Effector CD4-positive, alpha-beta T cell (primary cell): ENCODE measurements around the gene LINS1.

ENCODE experiments used
- DNase-seq: peaks from one replicate; pipeline ENCODE4 v3.0.0-alpha.2; 2020

Gene LINS1

DNA sequence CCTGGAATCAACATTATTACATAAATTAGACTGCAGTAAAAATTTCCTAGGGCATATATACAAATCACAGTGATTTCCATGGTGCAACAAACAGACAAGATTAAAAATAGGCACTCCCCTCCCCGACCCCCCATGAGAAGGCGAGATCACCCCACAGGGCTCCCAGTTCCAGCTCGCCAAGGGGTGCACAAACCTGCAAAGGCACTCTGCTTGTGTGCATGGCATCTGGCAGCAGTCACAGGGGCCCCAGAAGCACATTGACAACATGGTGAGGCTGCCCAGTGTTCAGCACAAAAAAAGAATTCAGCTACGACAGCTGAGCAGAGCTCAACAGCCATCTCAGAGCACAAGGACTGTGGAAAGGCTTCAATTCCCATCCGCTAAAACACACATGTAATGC lies 54.0 kb downstream of the LINS1 start:
- DNase-seq, result no peak

DNA sequence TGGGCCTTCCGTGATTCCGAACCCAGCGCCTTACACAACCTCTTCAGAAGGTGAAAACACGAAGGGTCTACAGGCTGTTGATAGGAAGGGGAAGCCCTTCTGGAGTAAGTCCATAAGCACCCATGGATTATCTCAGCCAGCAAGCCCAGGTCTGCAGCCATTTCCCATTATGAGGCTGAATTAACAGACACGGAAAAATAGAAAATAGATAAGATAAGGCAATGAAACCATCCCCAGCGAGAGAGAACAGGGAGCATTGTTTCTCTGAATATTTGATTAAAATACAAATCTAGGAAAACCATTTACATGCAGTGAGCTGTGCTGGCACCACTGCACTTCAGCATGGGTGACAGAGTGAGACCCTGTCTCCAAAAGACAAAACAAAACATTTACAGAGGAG lies 57.0 kb downstream of the LINS1 start:
- no peak for DNase-seq

DNA sequence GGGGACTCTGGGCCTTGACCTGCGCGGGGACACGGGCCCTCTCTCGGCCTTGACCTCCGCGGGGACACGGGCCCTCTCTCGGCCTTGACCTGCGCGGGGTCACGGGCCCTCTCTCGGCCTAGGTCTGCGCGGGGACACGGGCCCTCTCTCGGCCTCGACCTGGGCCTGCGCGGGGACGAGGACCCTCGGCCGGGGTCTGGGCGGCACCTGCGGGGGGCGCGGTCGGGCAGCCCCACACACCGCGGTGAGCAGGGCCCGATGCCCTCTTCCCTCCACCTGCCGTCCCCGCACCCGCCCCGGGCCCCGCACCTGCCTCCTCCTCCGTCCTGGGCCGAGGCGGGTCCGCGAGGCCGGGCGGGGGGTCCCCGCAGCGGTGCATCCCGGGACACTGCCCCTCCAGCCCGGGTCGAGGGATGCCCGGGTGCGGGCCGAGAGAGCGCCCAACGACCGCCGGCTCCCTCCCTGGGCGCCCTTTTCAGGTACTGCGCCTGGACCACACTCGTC lies 57.6 kb downstream of the LINS1 start:
- no peak for DNase-seq

DNA sequence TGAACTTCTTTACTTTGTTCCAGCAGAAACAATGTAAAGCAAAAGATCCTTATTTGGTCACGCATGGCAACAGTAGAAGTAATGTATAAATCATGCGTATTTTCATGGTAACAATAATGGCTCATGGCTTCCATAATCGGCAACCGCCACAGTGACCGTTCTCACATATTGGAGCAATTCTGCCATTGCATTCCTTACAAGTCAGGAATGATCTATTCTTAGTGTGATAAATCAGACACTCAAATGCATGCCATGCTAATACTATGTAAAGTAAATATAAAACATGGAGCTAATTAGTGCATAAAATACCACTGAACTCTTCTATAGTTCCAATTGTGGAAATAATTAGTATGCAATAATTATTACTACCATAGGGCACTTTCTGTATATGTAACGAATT lies 59.7 kb downstream of the LINS1 start:
- no peak for DNase-seq

DNA sequence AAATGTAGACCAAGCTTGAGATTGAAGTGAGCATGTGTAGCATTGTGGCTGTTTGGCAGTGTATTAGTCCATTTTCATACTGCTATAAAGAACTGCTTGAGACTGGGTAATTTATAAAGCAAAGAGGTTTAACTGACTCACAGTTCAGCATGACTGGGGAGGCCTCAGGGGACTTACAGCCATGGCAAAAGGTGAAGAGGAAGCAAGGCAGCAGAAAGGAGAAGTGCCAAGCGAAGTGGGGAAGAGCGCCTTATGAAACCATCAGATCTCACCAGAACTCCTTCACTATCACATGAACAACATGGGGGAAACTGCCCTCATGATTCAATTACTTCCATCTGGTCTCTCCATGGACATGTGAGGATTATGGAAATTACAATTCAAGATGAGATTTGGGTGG lies 64.7 kb downstream of the LINS1 start:
- DNase-seq, result no peak

DNA sequence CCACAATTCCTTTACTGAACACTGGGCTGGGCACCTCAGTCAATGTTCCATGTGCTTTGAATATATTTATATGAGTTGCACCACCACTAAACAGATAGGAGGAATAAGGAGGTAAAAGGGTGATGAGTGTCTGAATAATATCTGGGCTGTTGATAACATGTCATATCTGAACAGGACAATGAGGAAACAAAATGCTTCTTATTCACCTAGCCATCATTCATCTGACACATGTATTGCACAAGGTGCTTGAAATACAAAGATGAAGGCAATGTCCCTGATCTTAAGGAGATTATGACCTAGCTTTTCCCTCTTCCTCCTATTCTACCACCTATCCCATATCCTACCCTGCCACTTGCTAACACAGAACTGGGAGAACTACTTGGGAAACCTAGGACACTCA lies 65.3 kb downstream of the LINS1 start:
- DNase-seq, result no peak

DNA sequence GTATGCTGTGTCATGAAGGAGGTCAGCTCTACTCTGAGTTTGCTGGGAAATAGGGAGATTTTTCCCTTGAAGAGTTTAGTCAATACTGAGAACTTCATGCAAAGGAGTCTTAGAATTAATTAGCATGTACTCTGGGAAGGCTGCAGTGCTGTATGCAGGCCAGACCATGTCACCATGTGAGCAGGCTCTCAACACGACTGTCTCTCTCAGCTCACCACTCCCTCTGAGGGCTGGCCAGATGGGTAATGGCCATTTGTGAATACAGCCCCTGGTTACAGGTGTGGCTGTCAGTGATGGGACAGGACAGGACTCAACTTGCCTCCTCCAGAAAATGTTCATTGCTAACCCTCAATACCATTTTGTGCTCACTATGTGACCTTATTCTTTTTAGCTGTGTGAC lies 68.1 kb downstream of the LINS1 start:
- DNase-seq, result no peak

DNA sequence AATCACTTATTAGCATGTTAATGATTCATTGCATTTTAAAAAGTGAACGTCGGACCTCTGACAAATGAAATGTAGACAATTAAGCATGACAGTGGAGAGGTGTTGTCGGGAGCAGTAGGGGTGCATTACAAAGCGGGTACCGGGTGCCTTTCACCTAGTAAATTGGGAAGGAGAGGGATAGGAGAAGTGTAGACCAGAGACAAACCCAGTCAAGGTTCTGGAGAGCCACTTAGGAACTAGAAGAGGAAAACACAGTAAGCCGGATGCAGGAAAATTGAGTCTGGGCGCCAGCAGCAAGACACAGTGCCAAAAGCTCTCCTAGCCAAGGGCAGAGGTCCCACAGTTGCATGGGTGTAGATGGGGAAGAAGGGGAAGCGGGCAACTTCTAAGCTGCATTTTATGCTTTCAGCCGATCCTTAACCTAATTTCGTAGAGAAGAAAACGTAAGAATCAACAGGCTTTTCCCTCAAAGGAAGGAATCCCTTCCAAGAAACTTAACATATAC lies 70.1 kb downstream of the LINS1 start:
- no peak for DNase-seq

DNA sequence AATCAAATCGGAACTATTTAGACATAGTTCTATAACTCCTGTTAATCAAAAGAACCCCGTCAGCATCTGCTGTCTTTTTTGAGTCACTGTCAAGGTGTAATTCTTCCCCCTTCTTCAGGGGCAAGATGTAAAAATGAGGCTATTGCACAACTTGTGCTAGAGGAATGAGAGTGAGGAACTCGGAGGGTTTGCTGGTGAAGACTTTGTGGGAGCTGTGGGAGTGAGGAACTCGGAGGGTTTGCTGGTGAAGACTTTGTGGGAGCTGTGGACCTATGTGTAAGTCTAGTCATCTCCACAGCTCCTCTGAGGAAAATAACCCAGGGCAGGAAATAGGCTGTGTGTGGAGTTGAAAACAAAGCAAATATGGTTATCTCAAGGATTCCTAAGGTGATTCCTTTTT lies 70.8 kb downstream of the LINS1 start:
- no peak for DNase-seq

DNA sequence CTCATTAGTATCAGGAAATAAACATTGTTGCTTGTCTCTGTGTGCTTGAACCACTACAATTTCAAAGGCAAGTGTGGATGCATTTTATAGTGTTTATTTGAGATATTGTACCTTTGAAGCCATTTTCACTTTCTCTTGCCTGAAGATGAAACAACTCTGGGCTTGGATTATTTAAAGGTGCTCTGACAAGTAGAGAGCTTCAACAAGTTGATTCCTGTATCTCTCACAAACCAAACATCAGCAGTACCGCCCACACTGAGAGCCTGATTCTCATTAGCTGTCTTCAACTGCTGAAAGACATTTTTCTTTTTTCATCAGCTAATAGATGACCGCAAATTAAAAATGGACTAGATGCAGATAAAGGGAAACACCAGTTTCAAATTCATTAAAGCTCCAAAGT lies 72.4 kb downstream of the LINS1 start:
- no peak for DNase-seq

DNA sequence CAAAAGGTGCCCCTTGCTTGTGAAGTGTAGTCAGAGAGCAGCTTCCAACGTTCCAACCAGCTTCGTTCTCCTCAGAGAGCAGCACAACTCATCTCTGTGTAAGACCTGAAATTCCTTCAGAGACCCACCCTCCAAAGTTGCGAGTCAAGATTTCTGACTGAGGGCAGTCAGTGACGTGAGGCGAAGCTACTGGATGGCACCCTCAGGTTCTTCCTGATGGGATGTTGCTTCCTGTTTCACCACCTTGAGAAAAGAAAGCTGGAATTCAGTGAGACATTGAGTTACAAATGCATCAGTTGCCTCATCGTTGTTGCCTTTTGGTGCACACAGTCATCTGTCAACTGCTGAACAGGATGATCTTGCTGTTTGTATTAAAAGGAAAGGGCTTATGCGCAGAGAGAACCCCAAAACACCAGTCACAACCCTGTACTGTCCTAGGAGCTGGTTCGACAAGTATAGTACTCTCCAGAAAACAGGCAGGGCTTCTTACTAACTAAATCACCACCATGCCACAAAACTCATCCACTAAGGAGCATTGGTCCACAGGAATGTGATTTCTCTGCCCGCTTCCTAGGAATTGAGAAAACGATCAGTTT lies 73.1 kb downstream of the LINS1 start, which contains the start of gene CERS3:
TSS of gene CERS3 (minus strand) at position 118 of the 596 bp plus-strand sequence. CDS start 27,101 bp downstream, outside the sequence.
- DNase-seq, result no peak

DNA sequence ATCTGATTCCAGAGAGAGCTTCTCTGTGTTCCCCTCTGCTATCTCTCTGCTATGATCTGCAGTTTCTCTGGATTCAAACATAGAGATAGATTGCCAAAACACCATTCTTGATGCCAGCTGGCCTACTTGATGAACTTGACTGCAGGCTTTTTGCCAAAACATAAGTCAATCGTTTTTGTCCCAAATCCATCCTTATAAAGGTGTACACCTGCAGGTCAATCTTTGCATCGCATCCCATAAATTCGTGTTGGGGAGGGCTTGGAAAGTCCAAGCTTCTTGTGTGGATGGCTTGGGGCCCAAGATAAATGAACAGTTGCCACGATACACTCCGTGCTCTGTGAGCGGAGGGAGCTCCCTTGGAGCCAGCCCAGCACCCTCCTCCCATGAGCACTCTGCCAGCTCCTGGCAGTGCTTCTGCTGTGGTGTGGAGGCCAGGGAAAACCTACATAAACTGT lies 75.9 kb downstream of the LINS1 start:
- DNase-seq, result no peak

DNA sequence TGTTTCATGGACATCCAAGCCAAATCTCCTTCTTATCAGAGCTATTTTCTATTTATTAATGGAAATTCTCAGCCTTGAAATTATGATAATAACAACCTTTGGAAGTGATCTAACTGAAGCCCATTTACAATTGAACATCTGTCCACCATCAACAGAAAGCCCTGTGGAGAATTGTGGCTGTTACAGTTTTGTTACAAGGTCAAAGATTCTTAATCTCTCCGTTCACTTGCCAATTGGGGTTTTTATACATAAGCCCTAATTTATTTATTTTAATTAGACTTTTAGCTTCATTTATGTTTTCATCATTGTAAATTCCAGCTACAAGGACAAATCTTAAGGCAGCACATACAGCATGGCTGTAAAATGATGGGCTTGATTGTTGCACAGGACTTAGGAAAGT lies 76.5 kb downstream of the LINS1 start:
- DNase-seq, result no peak

DNA sequence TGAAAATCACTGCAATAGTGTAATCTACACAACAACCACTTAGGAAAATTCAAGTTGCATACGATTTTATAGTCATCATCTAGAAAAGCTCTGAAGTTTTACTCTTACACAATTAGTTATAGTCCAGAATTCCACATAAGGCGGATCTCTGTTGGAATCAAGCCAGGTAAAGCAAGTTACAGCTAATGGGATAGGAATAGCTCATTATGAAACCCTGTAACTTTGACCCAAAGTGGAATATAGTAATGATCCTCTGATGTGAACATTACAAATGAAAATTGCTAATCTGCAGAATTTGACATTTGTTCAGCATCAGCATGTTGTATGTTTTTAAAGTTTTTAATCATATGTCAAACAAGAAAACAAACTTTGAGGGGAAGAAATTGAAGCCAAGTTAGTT lies 77.7 kb downstream of the LINS1 start:
- no peak for DNase-seq

DNA sequence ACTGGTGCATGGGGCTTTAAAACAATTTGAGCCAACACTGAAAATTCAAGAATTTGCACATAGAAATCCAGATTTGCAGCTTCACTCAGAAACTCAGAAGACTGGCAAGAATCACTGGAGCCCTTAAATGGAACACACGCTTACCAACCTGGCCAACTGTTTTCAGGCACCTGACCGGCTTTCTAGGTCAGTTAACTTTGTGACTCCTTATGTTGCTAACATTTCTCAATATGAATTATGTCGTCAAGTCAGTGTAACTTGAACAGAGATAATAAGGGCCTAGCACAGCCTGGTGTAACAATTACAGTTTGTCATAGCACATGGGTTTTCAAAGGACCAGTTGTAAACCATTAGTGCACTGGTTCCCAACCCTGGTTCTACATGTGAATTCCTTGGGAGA lies 80.1 kb downstream of the LINS1 start:
- DNase-seq, result no peak

DNA sequence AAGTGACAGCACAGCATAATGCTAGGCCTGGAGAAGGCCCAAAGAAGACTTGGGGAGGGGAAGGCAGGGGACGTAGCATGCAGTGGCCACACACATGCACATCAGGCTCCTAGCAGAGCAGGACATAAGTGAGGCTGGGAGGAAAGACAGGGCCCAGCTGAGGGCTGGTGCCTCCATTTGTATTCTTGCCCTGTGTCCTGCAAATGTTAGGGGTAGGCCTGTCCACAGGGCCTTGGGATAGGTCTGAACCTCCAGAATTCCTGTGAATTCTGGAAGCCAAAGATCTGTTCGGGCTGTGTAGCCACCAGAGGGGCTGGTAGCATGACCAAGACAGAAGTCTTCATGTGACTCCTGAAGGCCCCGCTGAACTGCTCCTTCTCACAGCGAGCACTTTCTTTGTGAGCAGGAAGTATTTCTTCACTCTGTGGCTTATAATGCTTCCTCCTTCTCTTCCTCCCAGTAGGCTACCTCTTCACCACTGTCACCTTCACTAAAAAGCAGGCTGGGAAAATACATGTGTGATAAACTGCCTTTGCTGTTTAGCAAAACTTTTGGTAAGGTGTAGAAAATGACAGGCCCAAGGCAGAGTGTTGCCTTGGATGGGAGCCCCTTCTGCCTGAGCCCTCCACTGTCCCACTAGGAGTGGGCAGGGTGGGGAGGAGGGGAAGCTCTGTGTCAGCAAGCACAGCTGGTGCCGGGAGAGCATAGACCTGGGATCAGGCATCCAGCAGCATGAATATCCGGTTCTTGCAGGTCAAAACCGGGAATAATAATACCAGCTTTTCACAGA lies 81.7 kb downstream of the LINS1 start:
- no peak for DNase-seq

DNA sequence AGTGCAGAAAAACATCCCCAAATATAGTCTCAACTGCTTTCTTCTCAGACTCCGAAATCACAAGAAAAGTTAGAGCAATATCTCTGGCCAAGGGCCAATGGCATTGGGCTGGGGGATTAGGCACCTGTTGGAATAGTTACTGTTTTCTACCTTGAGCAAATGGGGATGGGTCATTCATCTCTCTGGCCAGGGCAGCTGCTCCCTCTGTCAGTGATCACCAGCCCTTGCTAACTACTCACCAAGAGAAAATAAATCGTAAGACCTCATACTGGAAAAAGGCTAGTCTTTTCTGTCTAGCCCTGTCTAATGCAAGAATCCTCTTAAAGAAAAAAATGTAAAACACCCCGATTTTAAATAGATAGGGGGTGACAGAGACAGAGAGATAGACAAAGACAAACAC lies 84.1 kb downstream of the LINS1 start:
- no peak for DNase-seq
